Peyer's patch (tissue), 4 donors: ENCODE data around the gene ATP2A2.

Experiments
- CTCF ChIP-seq, 6 experiments: fragments of 450-650 bp in 4 of 6; fragments of 200-600 bp in 2 of 6; sonication (generic) in 1 of 6; IDR thresholded peaks; one replicate each; pipeline ENCODE4 v1.5.1; 2017 to 2019; ENCODE audit warnings: antibody characterized with exemption in 6 of 6, mild to moderate bottlenecking in 3 of 6, moderate library complexity in 1 of 6
- POLR2A ChIP-seq, 2 donors: fragments of 450-650 bp; IDR thresholded peaks; one replicate each; pipeline ENCODE4 v1.5.1; 2017; ENCODE audit warnings: antibody characterized with exemption in 2 of 2, mild to moderate bottlenecking in 2 of 2, moderate library complexity in 2 of 2

- no peak for TF ChIP-seq CTCF (IDR thresholded peaks at IDR 0.05)
- TF ChIP-seq POLR2A (IDR thresholded peaks at IDR 0.05), result no peak
Measured at GRCh38 chr12:110243227-110243626, 37.8 kb upstream of the ATP2A2 start.
